Urinary bladder (tissue), 4 donors: ENCODE data around the gene MMP21. TPM values are rescaled to one million over a fixed set of nuclear protein-coding genes. Genes with fewer than 3 reads are reported as not detected.

Experiments
- DNase-seq: peaks from one replicate; pipeline ENCODE4 v3.0.0-alpha.2; 2015; ENCODE audit errors: extremely low spot score
- H3K27ac ChIP-seq: one replicate; pipeline ENCODE4 v1.5.1; 2013; ENCODE audit warnings: low read depth, mild to moderate bottlenecking, moderate library complexity
- H3K36me3 ChIP-seq: one replicate; pipeline ENCODE4 v1.6.1; 2013; ENCODE audit warnings: mild to moderate bottlenecking, moderate library complexity; ENCODE audit not compliant: insufficient read depth
- H3K4me1 ChIP-seq: one replicate; pipeline ENCODE4 v1.6.1; 2013; ENCODE audit warnings: mild to moderate bottlenecking, moderate library complexity; ENCODE audit not compliant: insufficient read depth
- H3K4me3 ChIP-seq: one replicate; pipeline ENCODE4 v1.5.1; 2013; ENCODE audit warnings: low read depth, low read length
- WGBS: extraction: QIAGEN DNeasy Blood & Tissue Kit; methylation state at CpG from one replicate; pipeline ENCODE4 v1.1.7; 2013; 5-methylcytosine and 5-hydroxymethylcytosine counted together
- polyA plus RNA-seq: library from polyadenylated mRNA; stranded (reverse); fragments of 200-250 nt; gene quantifications from one replicate; pipeline ENCODE4 v1.2.3, GENCODE V29; 2013
- total RNA-seq: library from RNA; depleted of rRNA; stranded (reverse); fragments of >200 nt; gene quantifications from one replicate; pipeline ENCODE4 v1.2.3, GENCODE V29; 2014
- donor health status: healthy with polysubstance abuse.
- donor health status: healthy.

The MMP21 gene
- total and polyA plus RNA-seq, 2 donors, result 0.69 TPM; not detected in 1

DNA sequence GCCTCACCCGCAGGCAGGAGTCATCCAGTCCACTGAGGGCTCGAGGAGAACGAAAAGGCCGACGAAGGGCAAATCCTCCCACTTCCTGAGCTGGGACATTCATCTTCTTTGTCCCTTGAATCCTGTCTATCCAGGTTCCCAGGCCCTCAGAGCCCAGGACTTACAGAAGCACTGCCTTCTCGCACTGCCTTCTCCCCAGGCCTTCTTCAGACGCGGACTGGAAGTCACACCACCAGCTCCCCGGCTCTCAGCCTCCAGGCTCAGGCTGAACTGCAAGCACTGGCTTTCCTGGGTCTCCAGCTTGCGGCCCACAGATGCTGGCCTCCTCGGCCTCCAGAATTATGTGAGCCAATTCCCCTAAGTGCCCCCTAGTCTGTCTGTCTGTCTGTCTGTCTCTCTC lies 6.4 kb upstream of the MMP21 start:
- Histone ChIP-seq H3K36me3 (no peaks in the 10 kb centered on the region), H3K4me3 (no peak overlapping the region), H3K4me1 (no peaks in the 10 kb centered on the region), H3K27ac (no peak overlapping the region)
- WGBS, result 89% methylated on average over 11 of the region's 11 CpGs
- DNase-seq, result no peak

DNA sequence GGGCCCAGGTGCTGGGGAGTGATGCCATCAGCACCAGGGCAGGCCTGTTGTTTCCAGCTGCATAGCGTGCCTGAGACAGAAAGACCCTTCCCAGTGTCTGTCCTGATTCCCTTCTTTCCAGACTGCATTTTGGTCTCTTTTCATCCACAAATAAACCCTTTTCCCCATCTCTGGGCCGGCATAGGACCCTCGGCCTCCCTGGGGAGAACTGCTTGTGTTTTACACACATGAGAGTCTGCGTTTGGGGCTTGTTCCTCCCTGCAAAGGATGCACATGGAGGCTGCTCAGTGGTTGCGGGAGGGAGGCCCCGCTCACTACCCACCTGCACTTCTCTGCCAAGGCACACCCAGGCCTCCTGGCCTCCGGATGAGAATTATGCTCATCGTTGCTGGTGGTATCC lies 5.8 kb upstream of the MMP21 start:
- H3K27ac ChIP-seq, result no peak overlapping the region
- DNase-seq, result no peak
- no peak overlapping the region for H3K4me3 ChIP-seq
- WGBS, result 95% methylated on average over 8 of the region's 8 CpGs
- no peaks in the 10 kb centered on the region for H3K4me1 ChIP-seq
- H3K36me3 ChIP-seq, result no peaks in the 10 kb centered on the region

DNA sequence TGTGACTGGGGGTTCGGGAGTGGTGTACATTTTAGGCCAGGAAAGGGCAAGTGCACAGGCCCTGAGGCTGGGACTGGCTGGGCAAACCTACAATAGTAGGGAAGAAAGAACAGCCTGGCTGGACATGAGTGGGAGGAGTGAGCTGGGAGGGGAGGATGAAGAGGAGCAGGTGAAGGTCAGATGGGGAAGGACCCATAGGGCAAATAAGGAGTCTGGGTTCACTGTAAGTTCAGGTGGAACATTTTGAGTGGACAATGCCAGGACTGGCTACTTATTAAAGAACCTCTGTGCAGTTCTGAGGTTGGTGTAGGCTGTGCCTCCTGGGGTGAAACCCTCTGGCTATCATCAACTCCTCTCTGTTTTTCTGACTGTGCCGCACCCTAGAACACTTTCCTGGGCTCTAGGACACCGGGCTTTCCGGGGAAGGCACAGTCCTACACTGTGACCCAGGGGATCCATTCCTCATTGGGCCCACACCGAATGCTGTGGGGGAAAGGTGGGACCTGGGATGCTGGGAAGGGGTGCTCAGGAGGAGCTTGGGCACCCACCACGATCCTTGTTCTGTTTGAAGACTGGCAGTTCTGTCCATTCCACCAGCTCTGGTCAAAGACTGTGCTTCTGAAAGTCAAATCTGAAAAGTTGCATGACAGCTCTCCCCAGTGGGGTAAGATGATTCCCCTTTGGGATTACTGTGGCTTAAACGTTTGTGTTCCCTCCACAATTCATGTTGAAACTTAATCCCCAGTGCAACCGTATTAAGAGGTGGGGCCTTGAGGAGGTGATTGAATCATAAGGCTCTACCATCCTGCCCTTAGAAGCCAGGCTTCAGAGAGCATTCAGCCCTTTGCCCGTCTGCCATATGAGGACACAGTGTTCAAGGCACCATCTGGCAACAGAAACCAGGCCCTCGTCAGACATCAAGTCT lies 4.0 kb upstream of the MMP21 start:
- Histone ChIP-seq H3K4me1 (no peaks in the 10 kb centered on the region), H3K4me3 (no peak overlapping the region), H3K36me3 (no peaks in the 10 kb centered on the region), H3K27ac (no peak overlapping the region)
- DNase-seq, result no peak
- WGBS, result 83% methylated on average over 10 of the region's 10 CpGs

DNA sequence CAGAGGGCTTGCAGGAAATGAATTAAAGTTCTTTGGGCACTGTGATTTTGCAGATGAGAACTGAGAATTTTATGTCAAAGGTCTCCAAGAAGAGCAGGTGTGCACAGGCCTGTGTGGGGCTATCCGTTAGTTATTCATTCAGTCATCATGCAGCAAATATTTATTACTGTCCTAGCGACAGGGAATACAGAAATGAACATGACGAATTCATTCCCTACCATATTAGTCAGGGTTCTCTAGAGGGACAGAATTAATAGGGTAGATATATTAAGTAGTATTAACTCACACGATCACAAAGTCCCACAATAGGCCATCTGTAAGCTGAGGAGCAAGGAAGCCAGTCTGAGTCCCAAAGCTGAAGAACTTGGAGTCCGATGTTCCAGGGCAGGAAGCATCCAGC lies 2.9 kb upstream of the MMP21 start:
- 60% methylated on average over 5 of the region's 5 CpGs for WGBS
- H3K4me3 ChIP-seq, result no peak overlapping the region
- H3K27ac ChIP-seq, result no peak overlapping the region
- DNase-seq, result no peak
- H3K4me1 ChIP-seq, result no peaks in the 10 kb centered on the region
- no peaks in the 10 kb centered on the region for H3K36me3 ChIP-seq

DNA sequence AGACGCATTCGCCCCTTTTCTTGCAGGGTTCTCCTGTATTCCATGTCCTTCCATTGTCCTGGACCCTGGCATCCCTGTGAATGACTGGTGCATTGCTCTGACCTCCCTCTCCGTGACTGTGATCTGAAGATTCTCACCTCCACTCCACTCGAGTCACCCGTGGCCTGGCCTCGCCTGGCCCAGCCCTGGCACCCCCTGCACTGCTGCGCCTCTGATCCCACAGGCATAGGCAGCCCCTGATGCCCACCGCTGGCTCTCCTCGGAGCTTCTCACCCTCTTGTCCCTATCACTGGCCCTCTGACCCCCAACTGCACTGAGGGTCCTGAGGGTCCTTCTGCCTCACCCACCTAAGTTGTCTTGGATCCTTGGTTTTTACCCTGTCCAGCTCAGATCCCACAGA lies 2.2 kb upstream of the MMP21 start:
- DNase-seq, result no peak
- WGBS, result 91% methylated on average over 9 of the region's 9 CpGs
- no peak overlapping the region for H3K27ac ChIP-seq
- H3K36me3 ChIP-seq, result no peaks in the 10 kb centered on the region
- H3K4me1 ChIP-seq, result no peaks in the 10 kb centered on the region
- no peak overlapping the region for H3K4me3 ChIP-seq

DNA sequence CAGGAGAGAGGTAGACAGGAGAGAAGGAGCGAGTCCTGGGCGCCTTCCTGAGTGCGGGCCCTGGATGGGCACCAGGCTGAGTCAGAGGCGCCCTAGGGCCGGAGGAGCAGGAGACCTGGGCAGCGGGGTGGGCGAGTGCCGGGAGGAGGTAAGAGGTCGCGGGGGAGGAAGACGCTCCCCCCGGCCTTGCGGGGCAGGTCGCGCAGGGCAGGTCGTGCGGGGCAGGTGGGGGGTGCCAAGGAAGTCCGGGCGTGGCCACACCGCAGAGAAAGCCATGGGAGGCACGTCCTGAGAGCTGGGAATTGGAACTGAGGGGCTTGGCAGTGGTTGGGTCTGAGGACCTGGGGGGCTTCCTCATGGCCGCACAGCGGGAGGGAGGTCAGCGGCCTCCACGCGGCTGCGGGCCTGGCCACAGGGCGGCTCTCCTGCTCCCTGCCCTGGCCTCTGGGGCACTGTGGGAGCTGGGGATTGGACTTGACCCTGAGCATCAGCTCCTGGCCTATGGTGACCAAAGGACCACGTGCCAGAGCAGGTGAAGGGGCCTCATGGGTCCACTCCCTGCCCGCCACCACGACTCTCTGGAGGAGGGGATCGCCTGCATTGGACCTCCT lies 935 bp downstream of the MMP21 start:
- DNase-seq, result no peak
- H3K27ac ChIP-seq, result no peak overlapping the region
- no peaks in the 10 kb centered on the region for H3K36me3 ChIP-seq
- no peak overlapping the region for H3K4me3 ChIP-seq
- WGBS, result 93% methylated on average over 32 of the region's 32 CpGs
- no peaks in the 10 kb centered on the region for H3K4me1 ChIP-seq

DNA sequence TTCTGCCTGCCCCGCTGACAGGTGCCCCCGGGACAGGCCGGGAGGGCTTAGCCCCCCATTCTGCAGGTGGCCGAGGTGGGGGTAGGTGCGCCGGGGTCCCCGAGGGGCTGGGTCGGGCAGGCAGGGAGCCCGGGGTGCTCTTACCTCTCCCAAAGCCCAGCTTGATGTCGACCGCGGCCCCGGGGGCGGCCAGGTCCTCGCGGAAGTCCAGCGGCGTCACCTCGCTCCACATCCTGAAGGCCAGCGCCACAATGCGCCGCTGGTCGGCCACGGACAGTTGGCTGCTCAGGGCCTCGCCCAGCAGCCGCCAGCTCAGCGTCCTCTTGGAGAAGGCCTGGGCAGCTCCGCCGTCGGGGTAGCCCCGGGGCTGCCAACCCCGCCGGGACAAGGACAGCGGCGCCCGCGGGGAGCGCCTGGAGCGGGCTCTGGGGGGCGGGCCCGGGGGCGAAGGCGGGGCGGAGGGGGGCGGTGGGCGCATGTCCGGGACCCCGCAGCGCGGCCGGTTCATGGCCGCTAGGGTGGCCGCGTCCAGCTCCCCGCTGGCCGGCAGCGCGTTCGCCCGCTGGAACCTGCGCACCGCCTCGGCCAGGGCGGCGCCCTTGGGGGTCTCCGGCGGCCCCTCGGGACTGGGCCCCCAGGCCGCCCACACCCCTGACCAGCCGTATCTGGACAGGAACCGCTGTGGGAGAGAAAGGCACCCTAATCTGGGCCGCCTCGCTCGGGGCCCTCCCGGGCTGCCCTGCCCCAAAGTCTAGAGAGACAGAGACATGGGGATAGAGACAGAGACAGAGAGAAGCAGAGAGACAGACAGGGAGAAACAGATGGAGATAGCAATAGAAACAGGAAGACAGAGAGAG lies 1.7 kb downstream of the MMP21 start:
- H3K4me3 ChIP-seq, result no peak overlapping the region

DNA sequence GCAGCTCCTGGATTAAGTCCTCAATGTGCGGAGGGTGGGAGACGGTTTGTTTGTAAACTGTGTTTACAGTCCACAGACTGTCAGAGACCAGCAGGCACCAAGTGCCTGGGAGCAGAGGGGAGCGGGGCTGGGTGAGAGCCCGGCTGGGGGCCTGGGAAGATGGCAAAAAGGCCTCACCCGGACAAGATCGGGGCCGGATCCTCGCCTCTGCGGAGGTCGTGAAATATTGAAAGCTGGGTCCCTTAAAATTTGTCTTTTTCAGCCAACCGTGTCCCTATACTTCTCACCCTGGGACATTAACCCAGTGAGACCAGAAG lies 2.8 kb downstream of the MMP21 start:
- 80% methylated on average over 11 of the region's 11 CpGs for WGBS
- no peak for DNase-seq
- H3K4me3 ChIP-seq, result no peak overlapping the region
- no peak overlapping the region for H3K27ac ChIP-seq
- no peaks in the 10 kb centered on the region for H3K4me1 ChIP-seq
- no peaks in the 10 kb centered on the region for H3K36me3 ChIP-seq

More for the DNA sequence above, 1.7 kb downstream of the MMP21 start:
- H3K36me3 ChIP-seq, result no peaks in the 10 kb centered on the region
- H3K27ac ChIP-seq, result no peak overlapping the region
- no peak for DNase-seq
- WGBS, result 91% methylated on average over 75 of the region's 75 CpGs
- no peaks in the 10 kb centered on the region for H3K4me1 ChIP-seq

DNA sequence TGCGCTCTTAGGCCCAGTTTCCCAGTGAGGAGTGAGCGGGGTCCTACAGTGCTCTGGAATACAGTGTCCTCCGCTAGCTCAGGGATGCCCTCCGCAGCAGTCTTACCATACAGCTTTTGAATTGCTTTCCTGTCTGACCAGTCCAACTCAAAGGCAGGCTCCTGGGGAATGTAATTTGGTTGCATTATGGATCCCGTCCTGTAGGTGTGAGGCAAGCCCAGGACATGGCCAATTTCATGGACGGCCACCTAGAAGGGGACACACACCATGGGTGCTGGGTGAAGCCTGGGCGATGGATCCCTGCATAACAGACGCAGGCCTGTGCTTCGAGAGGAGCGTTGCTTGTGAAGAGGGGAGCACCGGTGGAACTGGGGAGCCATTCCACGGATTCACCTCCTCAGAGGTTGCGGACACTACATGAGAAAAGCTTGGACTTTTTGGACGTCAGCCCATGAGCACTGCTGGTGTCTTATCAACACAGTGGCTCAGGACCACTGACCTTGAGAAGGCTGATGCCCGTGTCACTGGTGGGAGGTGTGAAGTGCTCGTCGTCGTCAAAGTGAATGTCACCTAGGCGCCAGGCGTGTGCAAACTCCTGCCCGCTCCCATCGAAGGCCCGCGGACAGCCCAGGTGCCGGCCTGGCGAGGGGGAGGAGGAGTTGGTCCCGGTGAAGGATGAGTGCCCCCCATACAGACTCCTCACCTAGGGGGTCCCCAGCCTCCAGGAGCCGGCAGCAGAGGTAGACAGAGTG lies 3.3 kb downstream of the MMP21 start:
- H3K27ac ChIP-seq, result no peak overlapping the region
- DNase-seq, result no peak
- H3K36me3 ChIP-seq, result no peaks in the 10 kb centered on the region
- H3K4me3 ChIP-seq, result no peak overlapping the region
- H3K4me1 ChIP-seq, result no peaks in the 10 kb centered on the region
- WGBS, result 91% methylated on average over 28 of the region's 28 CpGs

DNA sequence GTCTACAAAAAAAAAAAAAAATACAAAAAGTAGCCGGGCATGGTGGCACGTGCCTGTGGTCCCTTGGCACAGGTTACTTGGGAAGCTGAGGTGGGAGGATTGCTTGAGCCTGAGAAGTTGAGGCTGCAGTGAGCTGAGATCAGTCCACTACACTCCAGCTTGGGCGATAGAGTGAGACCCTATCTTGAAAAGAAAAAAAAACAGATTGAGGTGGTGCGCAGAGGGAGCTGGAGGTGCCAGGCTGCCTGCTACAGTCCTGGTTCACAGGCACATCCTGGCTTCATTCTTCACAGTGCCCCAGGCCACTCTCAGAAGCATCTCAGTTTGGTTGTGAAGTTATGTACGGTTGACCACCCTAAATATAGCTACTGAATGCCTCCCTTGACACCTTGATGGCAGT lies 4.8 kb downstream of the MMP21 start:
- DNase-seq, result no peak
- H3K4me3 ChIP-seq, result no peak overlapping the region
- H3K27ac ChIP-seq, result no peak overlapping the region
- WGBS, result 94% methylated on average over 5 of the region's 5 CpGs
- H3K36me3 ChIP-seq, result no peaks in the 10 kb centered on the region
- H3K4me1 ChIP-seq, result no peaks in the 10 kb centered on the region

DNA sequence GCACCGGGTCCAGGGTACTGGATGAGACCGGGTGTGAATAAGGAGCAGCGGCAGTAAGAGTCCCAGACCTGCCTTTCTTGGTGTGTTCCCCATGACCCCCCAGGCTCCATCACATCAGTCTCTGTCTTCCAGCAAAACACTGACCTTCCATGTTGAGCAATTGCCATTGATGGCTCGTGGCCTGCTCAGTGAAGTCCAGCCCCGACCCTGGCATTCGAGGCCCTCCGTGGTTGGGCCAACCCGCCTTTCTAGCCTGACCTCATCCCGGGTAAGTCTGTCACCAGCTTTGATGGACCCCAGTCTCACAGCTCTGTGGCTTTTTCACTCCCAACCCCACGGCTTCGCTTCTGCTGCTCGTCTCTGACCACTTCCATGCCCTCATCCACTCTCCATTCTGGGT lies 6.4 kb downstream of the MMP21 start:
- Histone ChIP-seq H3K27ac (no peak overlapping the region), H3K36me3 (peaks cover 3% of the 10 kb centered on the region), H3K4me3 (no peak overlapping the region), H3K4me1 (no peaks in the 10 kb centered on the region)
- no peak for DNase-seq
- 68% methylated on average over 12 of the region's 12 CpGs for WGBS

DNA sequence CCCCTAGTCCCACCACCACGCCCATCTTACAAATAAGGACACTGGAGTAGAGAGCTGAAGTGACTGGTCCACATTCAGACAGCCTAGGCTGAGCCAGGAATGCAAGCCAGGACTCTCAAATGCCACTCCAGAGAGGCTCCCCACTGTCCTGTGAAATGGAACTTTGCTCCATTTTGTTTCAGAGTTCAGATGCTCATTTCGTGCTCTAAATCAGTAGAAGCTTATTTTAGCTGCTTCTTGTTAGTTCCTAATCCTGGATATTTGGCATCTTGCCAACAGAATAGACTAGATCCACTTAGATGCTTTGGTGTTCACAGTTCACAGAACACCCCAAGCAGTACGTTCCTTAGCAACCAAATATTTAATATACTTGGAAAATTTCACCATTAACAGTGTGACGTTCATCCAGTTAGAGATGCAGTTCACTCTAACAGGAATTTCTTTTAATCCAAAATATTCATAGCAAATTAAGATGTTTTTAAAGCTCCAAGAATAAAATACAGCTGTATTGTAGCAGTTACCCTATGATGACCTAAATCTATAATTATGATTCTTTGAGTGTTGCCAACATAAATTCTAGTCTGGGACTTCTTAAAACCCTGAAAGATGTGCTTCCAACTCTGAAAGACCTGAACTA lies 7.3 kb downstream of the MMP21 start:
- H3K36me3 ChIP-seq, result peaks cover 3% of the 10 kb centered on the region
- H3K4me1 ChIP-seq, result no peaks in the 10 kb centered on the region
- peak; percentile 29 for DNase-seq
- H3K4me3 ChIP-seq, result no peak overlapping the region
- no peak overlapping the region for H3K27ac ChIP-seq
- 31% methylated on average over 4 of the region's 4 CpGs for WGBS

DNA sequence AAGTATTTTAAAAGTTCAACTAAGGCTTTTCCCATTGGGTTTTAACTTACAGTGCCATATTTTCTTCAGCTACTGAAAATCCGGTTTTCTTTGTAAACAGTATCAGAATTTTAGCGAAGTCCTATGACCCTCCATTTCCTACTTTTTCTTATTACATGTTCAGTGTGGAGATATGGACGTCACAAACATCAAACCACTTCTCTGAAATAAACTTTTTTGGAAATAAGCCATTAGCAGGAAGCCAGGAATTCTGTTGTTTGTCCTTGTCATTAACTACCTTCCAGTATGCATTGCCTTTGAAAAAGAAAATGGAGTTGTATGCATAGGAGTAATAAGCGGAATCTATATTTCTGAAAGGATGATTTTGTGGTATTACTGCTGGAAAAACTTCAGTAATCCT lies 9.1 kb downstream of the MMP21 start:
- H3K27ac ChIP-seq, result no peak overlapping the region
- H3K36me3 ChIP-seq, result peaks cover 3% of the 10 kb centered on the region
- H3K4me1 ChIP-seq, result no peaks in the 10 kb centered on the region
- H3K4me3 ChIP-seq, result no peak overlapping the region
- 87% methylated on average over 4 of the region's 4 CpGs for WGBS
- no peak for DNase-seq
